ENCODE results near the gene GHR.

The GHR gene

DNA sequence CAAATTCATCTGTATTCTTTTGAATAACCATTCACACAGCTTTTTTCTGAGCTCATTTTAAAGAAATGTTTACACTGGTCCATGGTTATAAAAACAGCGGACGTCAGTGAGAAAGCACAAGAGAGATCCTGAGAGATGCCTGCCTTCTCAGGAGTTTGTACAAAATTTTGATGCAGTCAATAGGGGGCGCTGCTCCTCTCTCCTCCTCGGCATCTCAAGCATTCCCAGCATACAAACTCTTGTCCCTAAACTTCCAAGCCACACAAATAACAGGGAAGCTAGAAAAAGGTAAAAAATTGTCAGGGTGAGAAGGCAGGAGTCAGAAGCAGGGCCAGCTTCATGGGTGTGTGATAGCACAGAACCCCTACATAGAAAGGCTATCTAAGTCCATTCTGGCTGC lies 322.2 kb downstream of the GHR start:
- Histone ChIP-seq H3K4me3 (ENCODE audit: low read length in 2 of 2) (no peak overlapping the region), H3K9me3 (ENCODE audit: control insufficient read depth in 2 of 2, low read length in 2 of 2) (no peaks in the 10 kb centered on the region)

DNA sequence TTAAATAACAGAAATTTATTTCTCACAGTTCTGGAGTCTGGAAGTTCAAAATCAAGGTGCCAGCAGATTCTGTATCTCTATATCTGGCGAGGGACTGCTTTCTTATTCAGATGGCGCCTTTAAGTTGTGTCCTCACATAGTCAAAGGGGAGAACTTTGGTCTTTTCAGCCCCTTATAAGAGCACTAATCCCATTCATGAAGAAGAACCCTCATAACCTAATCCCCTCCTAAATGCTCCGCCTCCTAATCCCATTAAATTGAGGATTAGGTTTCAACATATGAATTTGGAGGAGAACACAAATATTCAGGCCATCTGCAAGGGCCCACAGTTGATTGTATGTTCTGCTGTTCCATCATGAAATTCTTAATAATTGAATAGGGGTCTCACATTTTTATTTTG lies 322.6 kb downstream of the GHR start:
- H3K4me3 ChIP-seq (ENCODE audit: low read length in 2 of 2): no peak overlapping the region
- no peaks in the 10 kb centered on the region for H3K9me3 ChIP-seq (ENCODE audit: control insufficient read depth in 2 of 2, low read length in 2 of 2)
- H3K4me1 ChIP-seq (ENCODE audit: control insufficient read depth, insufficient read depth, low read length): no peaks in the 10 kb centered on the region
- no peaks in the 10 kb centered on the region for H3K36me3 ChIP-seq (ENCODE audit: control insufficient read depth in 2 of 2, insufficient read depth in 2 of 2, low read length in 2 of 2)
- no peaks in the 10 kb centered on the region for H3K27me3 ChIP-seq (ENCODE audit: control insufficient read depth in 1 of 2, insufficient read depth in 2 of 2, low read length in 2 of 2)
- H3K27ac ChIP-seq (ENCODE audit: low read length): no peak overlapping the region
- no peak overlapping the region for H3K9ac ChIP-seq (ENCODE audit: low read length in 2 of 2)

More for the DNA sequence above, 322.2 kb downstream of the GHR start:
- Histone ChIP-seq H3K36me3 (ENCODE audit: control insufficient read depth in 2 of 2, insufficient read depth in 2 of 2, low read length in 2 of 2) (no peaks in the 10 kb centered on the region), H3K27me3 (ENCODE audit: control insufficient read depth in 1 of 2, insufficient read depth in 2 of 2, low read length in 2 of 2) (no peaks in the 10 kb centered on the region), H3K27ac (ENCODE audit: low read length) (no peak overlapping the region), H3K4me1 (ENCODE audit: control insufficient read depth, insufficient read depth, low read length) (no peaks in the 10 kb centered on the region), H3K9ac (ENCODE audit: low read length in 2 of 2) (no peak overlapping the region)

DNA sequence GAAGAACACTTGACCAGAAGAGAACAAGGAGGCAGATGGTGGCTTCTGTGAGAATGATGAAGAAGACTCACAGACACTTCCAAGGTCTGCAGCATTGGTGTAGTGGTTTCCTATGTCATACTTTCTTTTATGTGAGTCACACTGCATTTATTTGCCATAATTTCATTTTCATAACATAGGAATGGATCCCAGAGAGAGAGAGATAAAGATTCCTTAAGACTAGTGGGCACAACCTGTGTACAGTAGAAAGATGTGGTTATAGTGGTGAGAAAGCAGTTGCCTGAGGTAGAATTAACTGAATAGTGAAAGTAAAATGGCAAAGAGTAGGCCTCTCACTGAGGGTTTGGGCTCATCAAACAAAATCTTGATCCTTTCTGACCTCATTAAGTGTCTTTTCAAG lies 325.8 kb downstream of the GHR start:
- no peaks in the 10 kb centered on the region for H3K4me1 ChIP-seq (ENCODE audit: control insufficient read depth, insufficient read depth, low read length)
- H3K36me3 ChIP-seq (ENCODE audit: control insufficient read depth in 2 of 2, insufficient read depth in 2 of 2, low read length in 2 of 2): no peaks in the 10 kb centered on the region

DNA sequence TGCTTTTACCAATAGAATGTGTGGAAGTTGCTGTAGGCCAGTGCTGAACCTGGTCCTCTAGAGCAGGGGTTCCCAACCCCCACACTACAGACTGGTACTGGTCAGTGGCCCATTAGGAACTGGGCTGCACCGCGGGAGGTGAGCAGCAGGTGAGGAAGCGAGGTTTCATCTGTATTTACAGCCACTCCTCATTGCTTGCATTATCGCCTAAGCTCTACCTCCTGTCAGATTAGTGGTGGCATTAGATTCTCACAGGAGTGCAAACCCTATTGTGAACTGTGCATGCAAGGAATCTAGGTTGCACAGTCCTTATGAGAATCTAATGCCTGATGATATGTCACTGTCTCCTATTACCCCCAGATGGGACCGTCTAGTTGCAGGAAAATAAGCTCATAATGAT lies 327.3 kb downstream of the GHR start:
- no peaks in the 10 kb centered on the region for H3K9me3 ChIP-seq (ENCODE audit: control insufficient read depth in 2 of 2, low read length in 2 of 2)
- H3K27me3 ChIP-seq (ENCODE audit: control insufficient read depth in 1 of 2, insufficient read depth in 2 of 2, low read length in 2 of 2): no peaks in the 10 kb centered on the region
- H3K9ac ChIP-seq (ENCODE audit: low read length in 2 of 2): no peak overlapping the region
- no peaks in the 10 kb centered on the region for H3K4me1 ChIP-seq (ENCODE audit: control insufficient read depth, insufficient read depth, low read length)
- no peaks in the 10 kb centered on the region for H3K36me3 ChIP-seq (ENCODE audit: control insufficient read depth in 2 of 2, insufficient read depth in 2 of 2, low read length in 2 of 2)
- H3K4me3 ChIP-seq (ENCODE audit: low read length in 2 of 2): no peak overlapping the region
- H3K27ac ChIP-seq (ENCODE audit: low read length): no peak overlapping the region

More for the DNA sequence above, 325.8 kb downstream of the GHR start:
- Histone ChIP-seq H3K4me3 (ENCODE audit: low read length in 2 of 2) (no peak overlapping the region), H3K27ac (ENCODE audit: low read length) (no peak overlapping the region), H3K27me3 (ENCODE audit: control insufficient read depth in 1 of 2, insufficient read depth in 2 of 2, low read length in 2 of 2) (no peaks in the 10 kb centered on the region), H3K9me3 (ENCODE audit: control insufficient read depth in 2 of 2, low read length in 2 of 2) (no peaks in the 10 kb centered on the region), H3K9ac (ENCODE audit: low read length in 2 of 2) (no peak overlapping the region)

DNA sequence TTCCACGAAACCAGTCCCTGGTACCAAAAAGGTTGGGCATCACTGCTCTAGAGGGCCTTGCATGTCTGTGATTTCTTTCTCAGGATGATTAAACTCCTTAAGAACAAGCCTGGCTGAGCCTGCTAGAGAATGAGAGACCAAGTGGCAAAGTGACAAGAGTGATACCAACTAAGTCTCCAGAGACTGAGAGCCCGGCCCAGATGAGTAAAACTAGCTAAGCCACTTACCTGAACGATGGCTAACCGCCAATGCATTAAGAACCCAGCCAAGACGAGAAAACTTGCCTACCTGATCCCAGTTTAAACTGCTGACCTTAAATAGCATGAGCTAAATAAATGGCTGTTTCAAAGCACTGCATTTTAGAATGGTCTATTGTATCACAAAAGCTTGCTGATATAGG lies 327.8 kb downstream of the GHR start:
- H3K27ac ChIP-seq (ENCODE audit: low read length): no peak overlapping the region
- H3K36me3 ChIP-seq (ENCODE audit: control insufficient read depth in 2 of 2, insufficient read depth in 2 of 2, low read length in 2 of 2): no peaks in the 10 kb centered on the region
- no peaks in the 10 kb centered on the region for H3K9me3 ChIP-seq (ENCODE audit: control insufficient read depth in 2 of 2, low read length in 2 of 2)
- no peaks in the 10 kb centered on the region for H3K4me1 ChIP-seq (ENCODE audit: control insufficient read depth, insufficient read depth, low read length)
- no peak overlapping the region for H3K9ac ChIP-seq (ENCODE audit: low read length in 2 of 2)
- H3K4me3 ChIP-seq (ENCODE audit: low read length in 2 of 2): no peak overlapping the region
- no peaks in the 10 kb centered on the region for H3K27me3 ChIP-seq (ENCODE audit: control insufficient read depth in 1 of 2, insufficient read depth in 2 of 2, low read length in 2 of 2)

DNA sequence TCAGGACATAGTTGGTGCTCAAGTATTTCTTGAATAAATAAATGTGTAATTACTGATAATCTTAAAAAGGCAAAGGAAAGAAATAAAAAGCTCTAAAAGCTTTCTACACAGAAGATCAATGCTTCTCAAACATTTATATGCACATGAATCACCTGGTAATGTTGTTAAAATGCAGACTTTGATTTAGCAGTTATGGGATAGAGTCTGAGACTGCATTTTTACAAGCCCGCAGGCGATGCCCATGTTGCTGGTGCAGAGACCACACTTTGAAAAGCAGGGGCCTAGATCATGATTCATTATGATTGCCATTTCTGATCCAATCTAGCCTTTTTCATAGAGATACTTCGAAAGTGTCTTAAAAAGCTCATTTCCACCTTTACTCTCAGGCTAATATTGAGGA lies 329.9 kb downstream of the GHR start:
- H3K4me3 ChIP-seq (ENCODE audit: low read length in 2 of 2): no peak overlapping the region
- no peak overlapping the region for H3K9ac ChIP-seq (ENCODE audit: low read length in 2 of 2)
- H3K36me3 ChIP-seq (ENCODE audit: control insufficient read depth in 2 of 2, insufficient read depth in 2 of 2, low read length in 2 of 2): no peaks in the 10 kb centered on the region
- no peak overlapping the region for H3K27ac ChIP-seq (ENCODE audit: low read length)
- no peaks in the 10 kb centered on the region for H3K9me3 ChIP-seq (ENCODE audit: control insufficient read depth in 2 of 2, low read length in 2 of 2)
- no peaks in the 10 kb centered on the region for H3K4me1 ChIP-seq (ENCODE audit: control insufficient read depth, insufficient read depth, low read length)
- peaks cover 0 to 2% of the 10 kb centered on the region in 2 donors for H3K27me3 ChIP-seq (ENCODE audit: control insufficient read depth in 1 of 2, insufficient read depth in 2 of 2, low read length in 2 of 2)

DNA sequence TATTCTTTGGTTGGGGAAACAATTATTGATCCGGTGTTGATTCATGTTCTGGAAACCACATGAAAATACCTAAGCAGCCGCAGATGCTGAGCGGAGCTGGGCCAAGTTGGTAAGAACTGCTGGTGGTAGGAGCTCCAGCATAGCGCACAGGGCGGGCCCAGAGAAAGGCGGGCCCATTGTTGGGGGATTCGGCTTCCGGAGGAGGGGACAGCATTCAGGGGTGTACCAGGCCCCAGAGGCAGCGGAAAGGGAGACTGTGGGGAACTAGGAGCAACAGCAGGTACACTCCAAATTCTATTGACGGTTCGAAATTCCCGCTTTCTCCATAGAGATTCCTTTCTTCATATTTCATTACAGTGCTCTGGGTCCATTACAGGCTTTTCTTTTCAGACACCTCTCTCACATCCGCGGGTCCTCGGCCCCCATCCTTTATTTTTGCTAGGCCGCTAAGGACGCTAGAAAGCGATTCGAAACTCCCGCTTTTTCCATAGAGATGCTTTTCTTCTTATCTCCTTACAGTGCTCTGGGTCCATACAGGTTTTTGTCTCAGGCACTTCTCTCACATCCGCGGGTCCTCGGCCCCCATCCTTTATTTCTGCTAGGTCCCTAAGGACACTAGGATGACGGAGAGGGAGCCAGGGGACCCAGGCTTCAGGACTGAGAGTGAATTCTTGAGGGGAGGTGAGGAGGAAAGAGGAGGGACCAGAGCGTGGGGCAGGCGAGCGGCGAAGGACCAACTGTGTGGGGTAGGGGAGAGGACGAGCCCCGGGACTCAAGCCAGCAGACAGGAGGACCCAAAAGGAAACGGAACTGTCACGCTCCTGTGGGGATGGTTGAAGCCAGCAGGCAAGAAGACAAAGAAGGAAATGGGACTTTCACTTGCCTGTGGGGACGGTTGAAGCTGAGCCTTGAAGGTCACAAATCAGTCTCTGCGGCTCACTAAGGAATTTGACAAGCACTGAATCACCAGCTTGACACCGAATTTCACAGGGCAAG lies 333.7 kb downstream of the GHR start, which contains the start of gene CCDC152:
CCDC152 (plus strand) TSS at position 213 of the 996 bp plus-strand sequence. CDS start 2,304 bp downstream, outside the sequence.
- Histone ChIP-seq H3K4me3 (ENCODE audit: low read length in 2 of 2) (peak within 1 kb of the TSS; percentile 34 to 64), H3K36me3 (ENCODE audit: control insufficient read depth in 2 of 2, insufficient read depth in 2 of 2, low read length in 2 of 2) (no peaks in the 10 kb centered on the region), H3K4me1 (ENCODE audit: control insufficient read depth, insufficient read depth, low read length) (no peaks in the 10 kb centered on the region), H3K9me3 (ENCODE audit: control insufficient read depth in 2 of 2, low read length in 2 of 2) (no peaks in the 10 kb centered on the region), H3K27ac (ENCODE audit: low read length) (no peak within 1 kb of the TSS), H3K27me3 (ENCODE audit: control insufficient read depth in 1 of 2, insufficient read depth in 2 of 2, low read length in 2 of 2) (peaks cover 0 to 2% of the 10 kb centered on the region in 2 donors), H3K9ac (ENCODE audit: low read length in 2 of 2) (peak within 1 kb of the TSS in 1 of 2 donors; percentile 22)

DNA sequence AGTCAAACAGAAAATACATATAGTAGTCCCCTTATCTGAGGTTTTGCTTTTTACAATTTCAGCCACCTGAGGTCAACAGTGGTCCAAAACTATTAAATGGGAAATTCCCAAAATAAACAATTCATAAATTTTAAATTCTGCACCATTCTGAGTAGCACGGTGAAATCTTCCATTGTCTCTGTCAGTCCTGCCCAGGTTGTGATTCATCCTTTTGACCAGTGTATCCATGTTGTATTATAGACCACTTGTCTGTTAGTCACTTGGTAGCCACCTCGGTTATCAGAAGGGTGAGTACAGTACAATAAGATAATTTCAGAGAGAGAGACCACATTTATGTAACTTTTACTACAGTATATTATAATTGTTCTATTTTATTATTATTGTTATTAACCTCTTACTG lies 336.2 kb downstream of the GHR start:
- H3K9ac ChIP-seq (ENCODE audit: low read length in 2 of 2): no peak overlapping the region
- peaks cover 0 to 2% of the 10 kb centered on the region in 2 donors for H3K27me3 ChIP-seq (ENCODE audit: control insufficient read depth in 1 of 2, insufficient read depth in 2 of 2, low read length in 2 of 2)
- H3K27ac ChIP-seq (ENCODE audit: low read length): no peak overlapping the region
- no peak overlapping the region for H3K4me3 ChIP-seq (ENCODE audit: low read length in 2 of 2)
- no peaks in the 10 kb centered on the region for H3K9me3 ChIP-seq (ENCODE audit: control insufficient read depth in 2 of 2, low read length in 2 of 2)
- no peaks in the 10 kb centered on the region for H3K36me3 ChIP-seq (ENCODE audit: control insufficient read depth in 2 of 2, insufficient read depth in 2 of 2, low read length in 2 of 2)
- H3K4me1 ChIP-seq (ENCODE audit: control insufficient read depth, insufficient read depth, low read length): no peaks in the 10 kb centered on the region

DNA sequence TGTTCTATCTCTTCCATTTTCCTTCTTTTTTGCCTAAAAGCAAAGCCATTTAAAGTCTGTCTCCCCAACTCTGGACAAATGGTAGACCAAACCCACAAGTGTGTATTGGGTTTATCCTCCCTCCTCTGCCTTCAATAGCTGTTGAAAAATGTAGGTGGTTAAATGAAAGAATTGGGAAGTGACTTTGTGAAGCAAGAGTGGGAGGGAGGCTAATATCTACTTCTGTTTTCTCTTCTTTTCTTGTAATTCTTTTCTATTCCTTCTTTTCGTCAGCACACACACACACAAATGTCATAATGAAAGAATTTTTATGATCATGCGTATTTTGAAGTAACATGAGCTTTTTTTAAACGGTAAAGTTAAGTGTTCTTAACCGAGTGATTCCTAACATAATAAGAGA lies 337.2 kb downstream of the GHR start:
- no peaks in the 10 kb centered on the region for H3K36me3 ChIP-seq (ENCODE audit: control insufficient read depth in 2 of 2, insufficient read depth in 2 of 2, low read length in 2 of 2)
- no peaks in the 10 kb centered on the region for H3K9me3 ChIP-seq (ENCODE audit: control insufficient read depth in 2 of 2, low read length in 2 of 2)
- H3K9ac ChIP-seq (ENCODE audit: low read length in 2 of 2): no peak overlapping the region
- H3K4me1 ChIP-seq (ENCODE audit: control insufficient read depth, insufficient read depth, low read length): no peaks in the 10 kb centered on the region
- peaks cover 0 to 2% of the 10 kb centered on the region in 2 donors for H3K27me3 ChIP-seq (ENCODE audit: control insufficient read depth in 1 of 2, insufficient read depth in 2 of 2, low read length in 2 of 2)
- H3K4me3 ChIP-seq (ENCODE audit: low read length in 2 of 2): no peak overlapping the region
- no peak overlapping the region for H3K27ac ChIP-seq (ENCODE audit: low read length)

DNA sequence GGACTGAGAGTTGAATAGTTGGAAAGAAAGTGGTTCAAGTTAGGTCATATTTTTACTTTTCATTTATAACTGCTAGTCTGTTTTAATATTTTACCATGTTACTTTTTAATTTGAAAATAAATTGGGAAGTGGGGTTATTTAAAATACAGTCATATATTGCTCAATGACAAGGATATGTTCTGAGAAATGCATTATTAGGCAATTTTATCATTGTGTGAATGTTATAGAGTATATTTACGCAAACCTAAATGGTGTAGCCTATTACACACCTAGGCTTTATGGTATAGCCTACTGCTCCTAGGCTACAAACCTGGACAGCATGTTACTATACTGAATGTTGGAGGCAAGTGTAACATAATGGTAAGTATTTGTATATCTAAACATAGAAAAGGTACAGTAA lies 338.6 kb downstream of the GHR start:
- Histone ChIP-seq H3K27ac (ENCODE audit: low read length) (no peak overlapping the region), H3K36me3 (ENCODE audit: control insufficient read depth in 2 of 2, insufficient read depth in 2 of 2, low read length in 2 of 2) (no peaks in the 10 kb centered on the region), H3K27me3 (ENCODE audit: control insufficient read depth in 1 of 2, insufficient read depth in 2 of 2, low read length in 2 of 2) (peaks cover 0 to 2% of the 10 kb centered on the region in 2 donors), H3K9ac (ENCODE audit: low read length in 2 of 2) (no peak overlapping the region), H3K4me1 (ENCODE audit: control insufficient read depth, insufficient read depth, low read length) (no peaks in the 10 kb centered on the region), H3K9me3 (ENCODE audit: control insufficient read depth in 2 of 2, low read length in 2 of 2) (no peaks in the 10 kb centered on the region), H3K4me3 (ENCODE audit: low read length in 2 of 2) (no peak overlapping the region)

Measured in stomach smooth muscle (tissue), 2 donors.